ENCODE measurements around the gene NCKAP5. TPM values are rescaled to one million over a fixed set of nuclear protein-coding genes. Genes with fewer than 3 reads are reported as not detected.

NCKAP5 gene
- total and polyA plus RNA-seq, 4 donors = 0.57 to 2.8 (median 2.4) TPM

- TF ChIP-seq, protein P1, sequence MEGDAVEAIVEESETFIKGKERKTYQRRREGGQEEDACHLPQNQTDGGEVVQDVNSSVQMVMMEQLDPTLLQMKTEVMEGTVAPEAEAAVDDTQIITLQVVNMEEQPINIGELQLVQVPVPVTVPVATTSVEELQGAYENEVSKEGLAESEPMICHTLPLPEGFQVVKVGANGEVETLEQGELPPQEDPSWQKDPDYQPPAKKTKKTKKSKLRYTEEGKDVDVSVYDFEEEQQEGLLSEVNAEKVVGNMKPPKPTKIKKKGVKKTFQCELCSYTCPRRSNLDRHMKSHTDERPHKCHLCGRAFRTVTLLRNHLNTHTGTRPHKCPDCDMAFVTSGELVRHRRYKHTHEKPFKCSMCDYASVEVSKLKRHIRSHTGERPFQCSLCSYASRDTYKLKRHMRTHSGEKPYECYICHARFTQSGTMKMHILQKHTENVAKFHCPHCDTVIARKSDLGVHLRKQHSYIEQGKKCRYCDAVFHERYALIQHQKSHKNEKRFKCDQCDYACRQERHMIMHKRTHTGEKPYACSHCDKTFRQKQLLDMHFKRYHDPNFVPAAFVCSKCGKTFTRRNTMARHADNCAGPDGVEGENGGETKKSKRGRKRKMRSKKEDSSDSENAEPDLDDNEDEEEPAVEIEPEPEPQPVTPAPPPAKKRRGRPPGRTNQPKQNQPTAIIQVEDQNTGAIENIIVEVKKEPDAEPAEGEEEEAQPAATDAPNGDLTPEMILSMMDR (IDR thresholded peaks at IDR 0.05; ENCODE audit: low read depth, low read length, missing input control) = no peak
- TF ChIP-seq EGR1 (IDR thresholded peaks at IDR 0.05; ENCODE audit: low read depth in 2 of 2) = no peak
Observed at GRCh38 chr2:133606616-133607015, 38.4 kb upstream of the NCKAP5 start (continued).

- WGBS = 97% methylated on average over 1 of the region's 1 CpG
- TF ChIP-seq SP1 (IDR thresholded peaks at IDR 0.05) (no peak), MAX (IDR thresholded peaks at IDR 0.05) (no peak), FOXA1 (IDR thresholded peaks at IDR 0.05) (no peak), HNF4G (IDR thresholded peaks at IDR 0.05) (no peak), FOXA2 (IDR thresholded peaks at IDR 0.05) (no peak), JUND (IDR thresholded peaks at IDR 0.05) (no peak), EGR1 (IDR thresholded peaks at IDR 0.05; ENCODE audit: low read depth in 2 of 2) (no peak), HNF4A (conservative IDR thresholded peaks at IDR 0.05) (no peak), TAF1 (conservative IDR thresholded peaks at IDR 0.05) (no peak)
- TF ChIP-seq, protein P1 (IDR thresholded peaks at IDR 0.05; ENCODE audit: low read depth, low read length, missing input control) = no peak
- TF ChIP-seq, protein P2, sequence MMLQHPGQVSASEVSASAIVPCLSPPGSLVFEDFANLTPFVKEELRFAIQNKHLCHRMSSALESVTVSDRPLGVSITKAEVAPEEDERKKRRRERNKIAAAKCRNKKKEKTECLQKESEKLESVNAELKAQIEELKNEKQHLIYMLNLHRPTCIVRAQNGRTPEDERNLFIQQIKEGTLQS (IDR thresholded peaks at IDR 0.05) = no peak
- Histone ChIP-seq H3K4me1 (ENCODE audit: control insufficient read depth in 4 of 4, insufficient read depth in 4 of 4, low read length in 3 of 4) (peaks cover 0 to 1% (median 0%) of the 10 kb centered on the region in 4 donors), H3K36me3 (ENCODE audit: control insufficient read depth in 4 of 4, insufficient read depth in 3 of 4, low read depth in 1 of 4, low read length in 3 of 4) (no peaks in the 10 kb centered on the region), H3K9ac (ENCODE audit: low read depth in 1 of 2, low read length in 2 of 2) (no peak overlapping the region), H3K9me3 (ENCODE audit: control insufficient read depth in 4 of 4, low read length in 3 of 4) (no peaks in the 10 kb centered on the region), H3K4me3 (ENCODE audit: low read depth in 1 of 3, low read length in 3 of 3) (no peak overlapping the region), H3K27me3 (ENCODE audit: control insufficient read depth in 4 of 4, insufficient read depth in 4 of 4, low read length in 3 of 4) (no peaks in the 10 kb centered on the region), H3K27ac (ENCODE audit: low read depth in 1 of 2, low read length in 2 of 2) (no peak overlapping the region)
- no peak for DNase-seq (ENCODE audit: low spot score)
Observed at GRCh38 chr2:133605766-133606137, 37.5 kb upstream of the NCKAP5 start.

DNA sequence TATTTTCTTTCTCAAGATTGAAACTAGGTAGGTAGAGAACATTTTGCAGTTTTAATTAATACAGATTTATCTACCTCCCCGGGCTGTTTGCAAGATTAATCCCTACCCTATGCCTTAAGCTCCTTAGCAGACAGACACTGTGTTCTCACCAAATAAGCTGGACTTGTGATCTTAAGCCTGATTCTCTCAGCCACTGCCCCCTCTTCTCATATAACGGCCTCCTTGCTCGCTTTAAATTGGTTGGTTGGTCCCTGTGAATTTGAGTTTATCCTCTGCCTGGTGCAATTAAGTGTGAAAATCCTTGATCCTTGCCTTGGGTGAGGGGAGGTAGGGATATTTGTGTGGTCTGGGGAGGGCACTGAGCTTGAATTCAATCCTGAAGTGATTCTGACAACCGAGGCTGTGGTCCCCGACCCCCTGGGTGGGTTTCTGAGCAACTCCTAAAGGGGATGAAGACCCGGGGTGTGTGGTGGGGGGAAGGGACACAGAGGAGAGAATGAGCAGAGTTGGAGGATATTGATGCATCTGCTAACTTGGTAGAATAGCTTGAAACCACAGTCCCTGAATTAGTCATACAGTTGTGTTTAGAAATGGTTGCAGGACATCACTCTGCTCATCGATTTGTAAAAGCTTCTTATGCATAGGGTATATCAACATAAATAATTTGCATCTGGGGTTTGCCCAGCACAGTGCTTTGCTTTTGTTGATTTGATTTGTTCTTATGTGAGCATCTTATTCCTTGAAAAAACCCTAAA lies 36.9 kb upstream of the NCKAP5 start:
- no peak for DNase-seq (ENCODE audit: low spot score)
- WGBS = 67% methylated on average over 7 of the region's 7 CpGs

More for the DNA sequence above, 36.9 kb upstream of the NCKAP5 start:
- Histone ChIP-seq H3K36me3 (ENCODE audit: control insufficient read depth in 4 of 4, insufficient read depth in 3 of 4, low read depth in 1 of 4, low read length in 3 of 4) (no peaks in the 10 kb centered on the region), H3K27ac (ENCODE audit: low read depth in 1 of 2, low read length in 2 of 2) (no peak overlapping the region), H3K9me3 (ENCODE audit: control insufficient read depth in 4 of 4, low read length in 3 of 4) (no peaks in the 10 kb centered on the region), H3K27me3 (ENCODE audit: control insufficient read depth in 4 of 4, insufficient read depth in 4 of 4, low read length in 3 of 4) (no peaks in the 10 kb centered on the region), H3K4me3 (ENCODE audit: low read depth in 1 of 3, low read length in 3 of 3) (no peak overlapping the region), H3K4me1 (ENCODE audit: control insufficient read depth in 4 of 4, insufficient read depth in 4 of 4, low read length in 3 of 4) (peaks cover 0 to 1% (median under 1%) of the 10 kb centered on the region in 4 donors), H3K9ac (ENCODE audit: low read depth in 1 of 2, low read length in 2 of 2) (no peak overlapping the region)
- no peak for TF ChIP-seq RAD21 (IDR thresholded peaks at IDR 0.05)
- no peak for TF ChIP-seq HNF4A (conservative IDR thresholded peaks at IDR 0.05)
- TF ChIP-seq SP1 (IDR thresholded peaks at IDR 0.05) = no peak
- TF ChIP-seq, protein P1 (IDR thresholded peaks at IDR 0.05; ENCODE audit: low read depth, low read length, missing input control) = no peak
- TF ChIP-seq TAF1 (conservative IDR thresholded peaks at IDR 0.05) = no peak
- TF ChIP-seq, protein P2 (IDR thresholded peaks at IDR 0.05) = no peak
- TF ChIP-seq RXRA (IDR thresholded peaks at IDR 0.05) = no peak
- TF ChIP-seq EGR1 (IDR thresholded peaks at IDR 0.05; ENCODE audit: low read depth in 2 of 2) = no peak
- no peak for TF ChIP-seq ZBTB33 (IDR thresholded peaks at IDR 0.05)
- TF ChIP-seq GABPA (IDR thresholded peaks at IDR 0.05 in 1 of 2, conservative IDR thresholded peaks at IDR 0.05 in 1 of 2) = no peak
- no peak for TF ChIP-seq HNF4G (IDR thresholded peaks at IDR 0.05)
